H9 (cell line): Measurements from ENCODE around the gene WRAP73. TPM values are rescaled to one million over a fixed set of nuclear protein-coding genes. Genes with fewer than 3 reads are reported as not detected.

Source experiments
- DNase-seq: peaks from one replicate; pipeline ENCODE4 v3.0.0-alpha.2; 2017
- H2AFZ ChIP-seq: one replicate; pipeline ENCODE4 v1.6.1; 2013; ENCODE audit warnings: mild to moderate bottlenecking, low read length, control low read depth, moderate library complexity
- H2AK5ac ChIP-seq: 2 replicates; pipeline ENCODE4 v1.6.1; 2013; ENCODE audit warnings: low read length, control low read depth, mixed read lengths; ENCODE audit not compliant: insufficient read length
- H2BK120ac ChIP-seq: one replicate; pipeline ENCODE4 v1.6.1; 2013; ENCODE audit warnings: low read depth, mild to moderate bottlenecking, low read length, control low read depth, inconsistent platforms; ENCODE audit not compliant: poor library complexity, severe bottlenecking
- H2BK12ac ChIP-seq: 2 replicates; pipeline ENCODE4 v1.6.1; 2013; ENCODE audit warnings: low read length, control low read depth, mixed read lengths, low read depth; ENCODE audit not compliant: insufficient read length
- H2BK15ac ChIP-seq: 2 replicates; pipeline ENCODE4 v1.6.1; 2013; ENCODE audit warnings: low read depth, low read length, control low read depth
- H2BK20ac ChIP-seq: one replicate; pipeline ENCODE4 v1.6.1; 2013; ENCODE audit warnings: low read depth, mild to moderate bottlenecking, low read length, control low read depth, inconsistent platforms; ENCODE audit not compliant: poor library complexity, severe bottlenecking
- H2BK5ac ChIP-seq: 2 replicates; pipeline ENCODE4 v1.6.1; 2013; ENCODE audit warnings: low read length, control low read depth, mixed read lengths; ENCODE audit not compliant: insufficient read length
- H3K14ac ChIP-seq: 2 replicates; pipeline ENCODE4 v1.6.1; 2013; ENCODE audit warnings: low read length, control low read depth; ENCODE audit not compliant: insufficient read depth
- H3K18ac ChIP-seq: 2 replicates; pipeline ENCODE4 v1.6.1; 2013; ENCODE audit warnings: low read depth, mild to moderate bottlenecking, mixed read lengths, low read length, control low read depth; ENCODE audit not compliant: insufficient read length
- H3K23ac ChIP-seq: 2 replicates; pipeline ENCODE4 v1.6.1; 2013; ENCODE audit warnings: low read length, control low read depth, mixed read lengths, low read depth; ENCODE audit not compliant: insufficient read length
- H3K23me2 ChIP-seq: 2 replicates; pipeline ENCODE4 v1.6.1; 2013; ENCODE audit warnings: low read depth, mild to moderate bottlenecking, mixed read lengths, low read length, control low read depth; ENCODE audit not compliant: insufficient read length, poor library complexity, severe bottlenecking
- H3K27ac ChIP-seq: 2 replicates; pipeline ENCODE4 v1.5.1; 2013; ENCODE audit warnings: low read length, control low read depth, mixed read lengths, low read depth; ENCODE audit not compliant: insufficient read length
- H3K27me3 ChIP-seq: 2 replicates; pipeline ENCODE4 v1.6.1; 2013; ENCODE audit warnings: low read length, control low read depth, inconsistent platforms; ENCODE audit not compliant: insufficient read depth
- H3K4ac ChIP-seq: 2 replicates; pipeline ENCODE4 v1.6.1; 2013; ENCODE audit warnings: low read depth, mild to moderate bottlenecking, control low read depth, inconsistent platforms, low read length, moderate library complexity
- H3K4me1 ChIP-seq: 2 replicates; pipeline ENCODE4 v1.6.1; 2013; ENCODE audit warnings: low read length, control low read depth, inconsistent platforms; ENCODE audit not compliant: insufficient read depth
- H3K4me2 ChIP-seq: 2 replicates; pipeline ENCODE4 v1.6.1; 2013; ENCODE audit warnings: low read length, control low read depth, mixed read lengths; ENCODE audit not compliant: insufficient read length, insufficient read depth
- H3K56ac ChIP-seq: 2 replicates; pipeline ENCODE4 v1.6.1; 2013; ENCODE audit warnings: low read depth, mild to moderate bottlenecking, mixed read lengths, low read length, control low read depth; ENCODE audit not compliant: insufficient read length
- H3K79me1 ChIP-seq: 2 replicates; pipeline ENCODE4 v1.6.1; 2013; ENCODE audit warnings: low read depth, mild to moderate bottlenecking, moderate library complexity, low read length, control low read depth, inconsistent platforms; ENCODE audit not compliant: insufficient read depth, poor library complexity, severe bottlenecking
- H3K79me2 ChIP-seq: 2 replicates; pipeline ENCODE4 v1.6.1; 2013; ENCODE audit warnings: low read length, control low read depth, inconsistent platforms; ENCODE audit not compliant: insufficient read depth
- H3K9ac ChIP-seq: 2 replicates; pipeline ENCODE4 v1.6.1; 2013; ENCODE audit warnings: low read length, control low read depth, mixed read lengths; ENCODE audit not compliant: insufficient read length; ENCODE audit errors: extremely low read depth
- H3K9me3 ChIP-seq: one replicate; pipeline ENCODE4 v1.6.1; 2013; ENCODE audit warnings: low read depth, low read length, inconsistent platforms; ENCODE audit not compliant: control insufficient read depth
- H3T11ph ChIP-seq: one replicate; pipeline ENCODE4 v1.6.1; 2013; ENCODE audit warnings: mild to moderate bottlenecking, low read length, control low read depth, inconsistent platforms
- H4K20me1 ChIP-seq: one replicate; pipeline ENCODE4 v1.6.1; 2013; ENCODE audit not compliant: control insufficient read depth, insufficient read length, insufficient read depth
- H4K5ac ChIP-seq: 2 replicates; pipeline ENCODE4 v1.6.1; 2013; ENCODE audit warnings: low read depth, mild to moderate bottlenecking, mixed read lengths, low read length, control low read depth; ENCODE audit not compliant: insufficient read length
- H4K8ac ChIP-seq: replicated peaks from 2 replicates; pipeline ENCODE4 v1.6.1; 2013; ENCODE audit warnings: low read length, control low read depth, mixed read lengths, low read depth; ENCODE audit not compliant: insufficient read length
- H4K91ac ChIP-seq: 2 replicates; pipeline ENCODE4 v1.6.1; 2013; ENCODE audit warnings: low read depth, mild to moderate bottlenecking, moderate library complexity, mixed read lengths, low read length, control low read depth; ENCODE audit not compliant: insufficient read length
- H3K27ac Mint-ChIP-seq, 3 experiments: 2 replicates in 2 of 3; 3 replicates in 1 of 3; pipeline ENCODE4 v1.8.0; 2020 to 2021; ENCODE audit warnings: mixed read lengths in 3 of 3, mild to moderate bottlenecking in 1 of 3, moderate library complexity in 1 of 3
- H3K27me3 Mint-ChIP-seq: 2 replicates; pipeline ENCODE4 v1.8.0; 2021; ENCODE audit warnings: low read depth, mild to moderate bottlenecking, moderate library complexity, mixed read lengths
- H3K36me3 Mint-ChIP-seq, 3 experiments: 2 replicates in 2 of 3; 3 replicates in 1 of 3; pipeline ENCODE4 v1.8.0; 2020 to 2021; ENCODE audit warnings: low read depth in 3 of 3, mixed read lengths in 3 of 3; ENCODE audit not compliant: insufficient read depth in 1 of 3
- H3K4me1 Mint-ChIP-seq, 2 experiments: 2 replicates each; pipeline ENCODE4 v1.8.0; 2020; ENCODE audit warnings: mixed read lengths in 2 of 2
- H3K4me3 Mint-ChIP-seq, 2 experiments: 2 replicates in 1 of 2; 3 replicates in 1 of 2; pipeline ENCODE4 v1.8.0; 2020 to 2021; ENCODE audit warnings: mild to moderate bottlenecking in 2 of 2, mixed read lengths in 2 of 2, moderate library complexity in 1 of 2
- H3K9me3 Mint-ChIP-seq, 2 experiments: 2 replicates in 1 of 2; 3 replicates in 1 of 2; pipeline ENCODE4 v1.8.0; 2020; ENCODE audit warnings: mild to moderate bottlenecking in 2 of 2, mixed read lengths in 2 of 2, moderate library complexity in 1 of 2
- WGBS: extraction: QIAGEN DNeasy Blood & Tissue Kit; methylation state at CpG from one replicate; pipeline ENCODE4 v1.1.7; 2013; ENCODE audit warnings: missing lambda C conversion rate, low lambda C conversion rate, mixed read lengths; ENCODE audit not compliant: insufficient read length; ENCODE audit errors: extremely low coverage; 5-methylcytosine and 5-hydroxymethylcytosine counted together
- total RNA-seq: library from RNA; stranded (reverse); gene quantifications from 2 replicates; pipeline ENCODE4 v1.2.1, GENCODE V29; 2021
- TF ChIP-seq, protein P1 (sequence below): fragments of 200-600 bp; sonication (generic); conservative IDR thresholded peaks from 3 replicates; pipeline ENCODE4 v1.8.0; 2021; ENCODE audit warnings: antibody characterized with exemption, mild to moderate bottlenecking

Gene WRAP73
- total RNA-seq, 1 experiment from 2014 or later: 28.4 TPM

DNA sequence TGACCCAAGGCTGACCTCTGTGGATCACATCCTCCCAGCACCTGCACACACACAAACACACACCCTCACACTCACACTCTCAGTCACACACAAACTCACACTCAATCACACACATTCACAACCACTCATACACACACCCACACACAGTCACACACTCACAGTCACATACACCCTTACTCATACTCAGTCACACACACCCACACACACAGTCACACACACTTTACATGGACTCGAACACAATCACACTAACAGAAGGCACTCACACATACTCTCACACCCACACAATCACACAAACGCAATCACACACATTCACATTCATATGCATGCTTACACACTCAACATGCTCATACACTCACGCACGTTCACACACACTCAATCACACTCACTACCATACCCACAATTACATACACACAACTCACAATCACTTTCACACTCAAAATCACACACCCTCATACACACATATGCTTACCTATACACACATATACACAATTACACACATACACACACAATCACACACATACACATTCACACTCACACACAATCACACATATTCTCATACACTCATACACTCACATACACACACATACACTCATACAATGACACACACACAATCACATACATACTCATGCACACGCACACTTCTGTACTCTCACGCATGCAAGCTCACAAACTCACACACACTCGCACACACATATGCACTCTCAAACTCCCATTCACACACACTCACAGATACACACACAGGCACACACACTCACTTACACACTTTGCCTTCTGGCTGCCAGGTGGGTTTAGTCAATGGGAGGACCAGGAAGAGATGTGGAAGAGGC lies 44.7 kb downstream of the WRAP73 start:
- H3K27ac ChIP-seq: no peak overlapping the region
- H3K56ac ChIP-seq: no peak overlapping the region
- no peak for DNase-seq
- Mint-ChIP-seq H3K4me1 (peaks cover 3 to 4% of the 10 kb centered on the region in 2 experiments), H3K9me3 (no peaks in the 10 kb centered on the region), H3K4me3 (no peak overlapping the region), H3K27me3 (no peaks in the 10 kb centered on the region), H3K36me3 (no peaks in the 10 kb centered on the region; a peak in 2 of 7 replicates), H3K27ac (no peak overlapping the region)
- no peaks in the 10 kb centered on the region for H3K9me3 ChIP-seq
- no peaks in the 10 kb centered on the region for H3K79me2 ChIP-seq
- no peak overlapping the region for H2BK120ac ChIP-seq
- no peaks in the 10 kb centered on the region for H3K23me2 ChIP-seq
- no peak overlapping the region for H3K18ac ChIP-seq
- no peak overlapping the region for H3K4ac ChIP-seq
- H4K5ac ChIP-seq: no peak overlapping the region
- H2AK5ac ChIP-seq: no peak overlapping the region
- TF ChIP-seq, protein P1, sequence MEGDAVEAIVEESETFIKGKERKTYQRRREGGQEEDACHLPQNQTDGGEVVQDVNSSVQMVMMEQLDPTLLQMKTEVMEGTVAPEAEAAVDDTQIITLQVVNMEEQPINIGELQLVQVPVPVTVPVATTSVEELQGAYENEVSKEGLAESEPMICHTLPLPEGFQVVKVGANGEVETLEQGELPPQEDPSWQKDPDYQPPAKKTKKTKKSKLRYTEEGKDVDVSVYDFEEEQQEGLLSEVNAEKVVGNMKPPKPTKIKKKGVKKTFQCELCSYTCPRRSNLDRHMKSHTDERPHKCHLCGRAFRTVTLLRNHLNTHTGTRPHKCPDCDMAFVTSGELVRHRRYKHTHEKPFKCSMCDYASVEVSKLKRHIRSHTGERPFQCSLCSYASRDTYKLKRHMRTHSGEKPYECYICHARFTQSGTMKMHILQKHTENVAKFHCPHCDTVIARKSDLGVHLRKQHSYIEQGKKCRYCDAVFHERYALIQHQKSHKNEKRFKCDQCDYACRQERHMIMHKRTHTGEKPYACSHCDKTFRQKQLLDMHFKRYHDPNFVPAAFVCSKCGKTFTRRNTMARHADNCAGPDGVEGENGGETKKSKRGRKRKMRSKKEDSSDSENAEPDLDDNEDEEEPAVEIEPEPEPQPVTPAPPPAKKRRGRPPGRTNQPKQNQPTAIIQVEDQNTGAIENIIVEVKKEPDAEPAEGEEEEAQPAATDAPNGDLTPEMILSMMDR: no peak
- H4K8ac ChIP-seq: no peak overlapping the region
- no peak overlapping the region for H2BK5ac ChIP-seq
- H3K9ac ChIP-seq: no peak overlapping the region
- no peak overlapping the region for H3K14ac ChIP-seq
- H3K4me2 ChIP-seq: no peak overlapping the region
- no peak overlapping the region for H2BK12ac ChIP-seq
- H4K20me1 ChIP-seq: no peaks in the 10 kb centered on the region
- H4K91ac ChIP-seq: no peak overlapping the region
- no peaks in the 10 kb centered on the region for H3K27me3 ChIP-seq
- H3K23ac ChIP-seq: no peak overlapping the region
- H2AFZ ChIP-seq: no peak overlapping the region
- 100% methylated on average over 3 of the region's 7 CpGs for WGBS
- no peak overlapping the region for H2BK15ac ChIP-seq
- no peaks in the 10 kb centered on the region for H3K79me1 ChIP-seq
- no peaks in the 10 kb centered on the region for H3K4me1 ChIP-seq
- H3T11ph ChIP-seq: no peak overlapping the region
- H2BK20ac ChIP-seq: no peak overlapping the region
